Measurements from ENCODE around the gene PEAR1. TPM values are rescaled to one million over a fixed set of nuclear protein-coding genes. Genes with fewer than 3 reads are reported as not detected.

PEAR1 gene
- polyA plus RNA-seq, 1 donor, result 5.9 TPM

GRCh38 chr1:156939786-156940334, 46.3 kb downstream of the PEAR1 start:
- H3K27ac ChIP-seq (ENCODE audit: low read length), result no peak overlapping the region
- no peak overlapping the region for H3K4me3 ChIP-seq (ENCODE audit: low read length)
- no CpG with 5 or more reads among the region's 13 CpGs for WGBS (ENCODE audit: insufficient coverage, low lambda C conversion rate)
- peaks cover 96% of the 10 kb centered on the region for H3K36me3 ChIP-seq (ENCODE audit: control insufficient read depth, insufficient read depth, low read length)
- H3K4me1 ChIP-seq (ENCODE audit: control insufficient read depth, insufficient read depth, low read length), result no peaks in the 10 kb centered on the region
- no peak for DNase-seq
- no peaks in the 10 kb centered on the region for H3K9me3 ChIP-seq (ENCODE audit: control insufficient read depth, low read depth, low read length)
- no peaks in the 10 kb centered on the region for H3K27me3 ChIP-seq (ENCODE audit: control insufficient read depth, insufficient read depth, low read length)

- Histone ChIP-seq H3K36me3 (ENCODE audit: control insufficient read depth, insufficient read depth, low read length) (peaks cover 99% of the 10 kb centered on the region), H3K4me1 (ENCODE audit: control insufficient read depth, insufficient read depth, low read length) (no peaks in the 10 kb centered on the region), H3K27ac (ENCODE audit: low read length) (no peak overlapping the region), H3K9me3 (ENCODE audit: control insufficient read depth, low read depth, low read length) (no peaks in the 10 kb centered on the region), H3K4me3 (ENCODE audit: low read length) (no peak overlapping the region), H3K27me3 (ENCODE audit: control insufficient read depth, insufficient read depth, low read length) (no peaks in the 10 kb centered on the region)
- WGBS (ENCODE audit: insufficient coverage, low lambda C conversion rate), result no CpG with 5 or more reads among the region's 10 CpGs
- DNase-seq, result no peak
Measured at GRCh38 chr1:156941675-156942074, 48.2 kb downstream of the PEAR1 start.

GRCh38 chr1:156942176-156942575, 48.7 kb downstream of the PEAR1 start:
- Histone ChIP-seq H3K9me3 (ENCODE audit: control insufficient read depth, low read depth, low read length) (no peaks in the 10 kb centered on the region), H3K27me3 (ENCODE audit: control insufficient read depth, insufficient read depth, low read length) (no peaks in the 10 kb centered on the region), H3K36me3 (ENCODE audit: control insufficient read depth, insufficient read depth, low read length) (peaks cover 99% of the 10 kb centered on the region), H3K4me1 (ENCODE audit: control insufficient read depth, insufficient read depth, low read length) (no peaks in the 10 kb centered on the region), H3K27ac (ENCODE audit: low read length) (no peak overlapping the region), H3K4me3 (ENCODE audit: low read length) (no peak overlapping the region)
- DNase-seq, result no peak
- WGBS (ENCODE audit: insufficient coverage, low lambda C conversion rate), result no CpG with 5 or more reads among the region's 3 CpGs

GRCh38 chr1:156942576-156942975, 49.1 kb downstream of the PEAR1 start:
- Histone ChIP-seq H3K4me3 (ENCODE audit: low read length) (no peak overlapping the region), H3K36me3 (ENCODE audit: control insufficient read depth, insufficient read depth, low read length) (peaks cover 99% of the 10 kb centered on the region), H3K27ac (ENCODE audit: low read length) (no peak overlapping the region), H3K27me3 (ENCODE audit: control insufficient read depth, insufficient read depth, low read length) (no peaks in the 10 kb centered on the region), H3K4me1 (ENCODE audit: control insufficient read depth, insufficient read depth, low read length) (no peaks in the 10 kb centered on the region), H3K9me3 (ENCODE audit: control insufficient read depth, low read depth, low read length) (no peaks in the 10 kb centered on the region)
- WGBS (ENCODE audit: insufficient coverage, low lambda C conversion rate), result no CpG with 5 or more reads among the region's 7 CpGs
- no peak for DNase-seq

GRCh38 chr1:156943756-156944155, 50.2 kb downstream of the PEAR1 start:
- Histone ChIP-seq H3K9me3 (ENCODE audit: control insufficient read depth, low read depth, low read length) (no peaks in the 10 kb centered on the region), H3K36me3 (ENCODE audit: control insufficient read depth, insufficient read depth, low read length) (peaks cover 99% of the 10 kb centered on the region), H3K27me3 (ENCODE audit: control insufficient read depth, insufficient read depth, low read length) (no peaks in the 10 kb centered on the region), H3K4me3 (ENCODE audit: low read length) (no peak overlapping the region), H3K4me1 (ENCODE audit: control insufficient read depth, insufficient read depth, low read length) (no peaks in the 10 kb centered on the region), H3K27ac (ENCODE audit: low read length) (no peak overlapping the region)
- WGBS (ENCODE audit: insufficient coverage, low lambda C conversion rate), result no CpG with 5 or more reads among the region's 3 CpGs
- no peak for DNase-seq

GRCh38 chr1:156944268-156944667, 50.8 kb downstream of the PEAR1 start:
- Histone ChIP-seq H3K36me3 (ENCODE audit: control insufficient read depth, insufficient read depth, low read length) (peaks cover 99% of the 10 kb centered on the region), H3K27ac (ENCODE audit: low read length) (no peak overlapping the region), H3K27me3 (ENCODE audit: control insufficient read depth, insufficient read depth, low read length) (no peaks in the 10 kb centered on the region), H3K9me3 (ENCODE audit: control insufficient read depth, low read depth, low read length) (no peaks in the 10 kb centered on the region), H3K4me3 (ENCODE audit: low read length) (no peak overlapping the region), H3K4me1 (ENCODE audit: control insufficient read depth, insufficient read depth, low read length) (no peaks in the 10 kb centered on the region)
- WGBS (ENCODE audit: insufficient coverage, low lambda C conversion rate), result no CpG with 5 or more reads among the region's 1 CpG
- DNase-seq, result no peak

- peaks cover 99% of the 10 kb centered on the region for H3K36me3 ChIP-seq (ENCODE audit: control insufficient read depth, insufficient read depth, low read length)
- no CpG with 5 or more reads among the region's 8 CpGs for WGBS (ENCODE audit: insufficient coverage, low lambda C conversion rate)
- no peaks in the 10 kb centered on the region for H3K27me3 ChIP-seq (ENCODE audit: control insufficient read depth, insufficient read depth, low read length)
- no peak for DNase-seq
- H3K4me3 ChIP-seq (ENCODE audit: low read length), result no peak overlapping the region
- H3K4me1 ChIP-seq (ENCODE audit: control insufficient read depth, insufficient read depth, low read length), result no peaks in the 10 kb centered on the region
- no peak overlapping the region for H3K27ac ChIP-seq (ENCODE audit: low read length)
- no peaks in the 10 kb centered on the region for H3K9me3 ChIP-seq (ENCODE audit: control insufficient read depth, low read depth, low read length)
Measured at GRCh38 chr1:156944848-156945247, 51.3 kb downstream of the PEAR1 start.

GRCh38 chr1:156945881-156946661, 52.6 kb downstream of the PEAR1 start:
- Histone ChIP-seq H3K4me1 (ENCODE audit: control insufficient read depth, insufficient read depth, low read length) (no peaks in the 10 kb centered on the region), H3K27me3 (ENCODE audit: control insufficient read depth, insufficient read depth, low read length) (no peaks in the 10 kb centered on the region), H3K9me3 (ENCODE audit: control insufficient read depth, low read depth, low read length) (no peaks in the 10 kb centered on the region), H3K36me3 (ENCODE audit: control insufficient read depth, insufficient read depth, low read length) (peaks cover 99% of the 10 kb centered on the region), H3K4me3 (ENCODE audit: low read length) (no peak overlapping the region), H3K27ac (ENCODE audit: low read length) (no peak overlapping the region)
- no peak for DNase-seq
- 100% methylated on average over 1 of the region's 11 CpGs for WGBS (ENCODE audit: insufficient coverage, low lambda C conversion rate)

- Histone ChIP-seq H3K36me3 (ENCODE audit: control insufficient read depth, insufficient read depth, low read length) (peaks cover 97% of the 10 kb centered on the region), H3K27ac (ENCODE audit: low read length) (no peak overlapping the region)
- no peak for DNase-seq
Measured at GRCh38 chr1:156947127-156947526, 53.6 kb downstream of the PEAR1 start.

GRCh38 chr1:156947818-156948525, 54.5 kb downstream of the PEAR1 start:
- Histone ChIP-seq H3K27ac (ENCODE audit: low read length) (no peak overlapping the region), H3K36me3 (ENCODE audit: control insufficient read depth, insufficient read depth, low read length) (peaks cover 96% of the 10 kb centered on the region), H3K9me3 (ENCODE audit: control insufficient read depth, low read depth, low read length) (no peaks in the 10 kb centered on the region), H3K27me3 (ENCODE audit: control insufficient read depth, insufficient read depth, low read length) (no peaks in the 10 kb centered on the region), H3K4me1 (ENCODE audit: control insufficient read depth, insufficient read depth, low read length) (no peaks in the 10 kb centered on the region), H3K4me3 (ENCODE audit: low read length) (no peak overlapping the region)
- no peak for DNase-seq
- no CpG with 5 or more reads among the region's 17 CpGs for WGBS (ENCODE audit: insufficient coverage, low lambda C conversion rate)

More at GRCh38 chr1:156947127-156947526, 53.6 kb downstream of the PEAR1 start:
- Histone ChIP-seq H3K27me3 (ENCODE audit: control insufficient read depth, insufficient read depth, low read length) (no peaks in the 10 kb centered on the region), H3K4me3 (ENCODE audit: low read length) (no peak overlapping the region), H3K4me1 (ENCODE audit: control insufficient read depth, insufficient read depth, low read length) (no peaks in the 10 kb centered on the region), H3K9me3 (ENCODE audit: control insufficient read depth, low read depth, low read length) (no peaks in the 10 kb centered on the region)
- no CpG with 5 or more reads among the region's 9 CpGs for WGBS (ENCODE audit: insufficient coverage, low lambda C conversion rate)
